ENCODE results near the gene HNRNPDL.
"Not testable (repeated sequence)": the region's sequence is repeated elsewhere in the genome, so short reads cannot be mapped to it uniquely, and the experiment has no call there.

DNA sequence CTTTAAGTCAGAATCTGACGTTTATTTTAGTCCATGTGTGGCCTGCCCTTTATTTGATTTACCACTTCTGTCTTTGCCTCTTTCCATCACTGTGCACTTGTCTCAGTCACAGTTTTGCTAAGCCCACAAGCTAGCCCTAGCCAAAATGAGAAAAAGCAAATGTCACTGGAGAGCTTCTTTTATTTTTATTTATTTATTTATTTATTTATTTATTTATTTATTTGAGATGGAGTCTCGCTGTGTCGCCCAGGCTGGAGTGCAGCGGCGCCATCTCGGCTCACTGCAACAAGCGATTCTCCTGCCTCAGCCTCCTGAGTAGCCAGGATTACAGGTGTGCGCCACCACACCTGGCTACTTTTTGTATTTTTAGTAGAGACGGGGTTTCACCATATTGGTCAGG lies 40.2 kb downstream of the HNRNPDL start:
- TF ChIP-seq, protein P1, sequence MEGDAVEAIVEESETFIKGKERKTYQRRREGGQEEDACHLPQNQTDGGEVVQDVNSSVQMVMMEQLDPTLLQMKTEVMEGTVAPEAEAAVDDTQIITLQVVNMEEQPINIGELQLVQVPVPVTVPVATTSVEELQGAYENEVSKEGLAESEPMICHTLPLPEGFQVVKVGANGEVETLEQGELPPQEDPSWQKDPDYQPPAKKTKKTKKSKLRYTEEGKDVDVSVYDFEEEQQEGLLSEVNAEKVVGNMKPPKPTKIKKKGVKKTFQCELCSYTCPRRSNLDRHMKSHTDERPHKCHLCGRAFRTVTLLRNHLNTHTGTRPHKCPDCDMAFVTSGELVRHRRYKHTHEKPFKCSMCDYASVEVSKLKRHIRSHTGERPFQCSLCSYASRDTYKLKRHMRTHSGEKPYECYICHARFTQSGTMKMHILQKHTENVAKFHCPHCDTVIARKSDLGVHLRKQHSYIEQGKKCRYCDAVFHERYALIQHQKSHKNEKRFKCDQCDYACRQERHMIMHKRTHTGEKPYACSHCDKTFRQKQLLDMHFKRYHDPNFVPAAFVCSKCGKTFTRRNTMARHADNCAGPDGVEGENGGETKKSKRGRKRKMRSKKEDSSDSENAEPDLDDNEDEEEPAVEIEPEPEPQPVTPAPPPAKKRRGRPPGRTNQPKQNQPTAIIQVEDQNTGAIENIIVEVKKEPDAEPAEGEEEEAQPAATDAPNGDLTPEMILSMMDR (IDR thresholded peaks at IDR 0.05) = not testable (repeated sequence)
- TF ChIP-seq EZH2 (IDR thresholded peaks at IDR 0.05; ENCODE audit: borderline replicate concordance, insufficient read depth, low read depth, low read length, poor library complexity, severe bottlenecking) = not testable (repeated sequence)

All from B cell (primary cell).